PC-3 (cell line): Measurements from ENCODE around the gene RFWD3. TPM values are rescaled to one million over a fixed set of nuclear protein-coding genes. Genes with fewer than 3 reads are reported as not detected.

Experiments used
- ATAC-seq: fragments of 200-7000 bp; cut with Tn5 transposase; 2 replicates; pipeline ENCODE4 v1.9.1; 2020; ENCODE audit warnings: mild to moderate bottlenecking, moderate library complexity
- BruUV-seq: library from RNA; stranded (reverse); fragments of 400-500 nt; replicated peaks from 2 replicates; lab custom pipeline; 2021; lab: Mats Ljungman, UMichigan
- CTCF ChIA-PET: fragments of 300-600 bp; sonication (Branson Sonifier 250); formaldehyde crosslinking; loops from one replicate; lab custom pipeline; 2022; ENCODE audit warnings: antibody characterized with exemption; lab: Charles Lee
- POLR2A ChIA-PET: fragments of 300-600 bp; sonication (Branson Sonifier 250); formaldehyde crosslinking; loops from one replicate; lab custom pipeline; 2022; ENCODE audit warnings: antibody characterized with exemption; ENCODE audit not compliant: unreplicated experiment; lab: Charles Lee
- DNase-seq: peaks from one replicate; pipeline ENCODE4 v3.0.0-alpha.2; 2015
- H2AFZ ChIP-seq: fragments of 300-600 bp; sonication (generic); 2 replicates; pipeline ENCODE4 v1.6.0; 2016; ENCODE audit warnings: antibody characterized with exemption, low read length
- H3F3A ChIP-seq: fragments of 300-600 bp; sonication (generic); one replicate; pipeline ENCODE4 v1.6.0; 2017; ENCODE audit warnings: antibody characterized with exemption, low read length, control low read depth, mild to moderate bottlenecking; ENCODE audit not compliant: unreplicated experiment
- H3K27ac ChIP-seq: fragments of 300-600 bp; sonication (generic); 2 replicates; pipeline ENCODE4 v1.5.1; 2016; ENCODE audit warnings: mild to moderate bottlenecking, low read length
- H3K27me3 ChIP-seq: fragments of 300-600 bp; sonication (generic); 2 replicates; pipeline ENCODE4 v1.6.1; 2016; ENCODE audit warnings: low read length, mixed read lengths
- H3K36me3 ChIP-seq: fragments of 300-600 bp; sonication (generic); 2 replicates; pipeline ENCODE4 v1.6.1; 2016; ENCODE audit warnings: low read depth, mixed run types, low read length, mixed read lengths
- H3K4me1 ChIP-seq: fragments of 300-600 bp; sonication (generic); 2 replicates; pipeline ENCODE4 v1.5.1; 2016; ENCODE audit warnings: low read length; ENCODE audit not compliant: insufficient read depth
- H3K4me2 ChIP-seq: fragments of 300-600 bp; sonication (generic); 2 replicates; pipeline ENCODE4 v1.6.0; 2016; ENCODE audit warnings: low read length
- H3K4me3 ChIP-seq: fragments of 300-600 bp; sonication (generic); 2 replicates; pipeline ENCODE4 v1.5.1; 2016; ENCODE audit warnings: mild to moderate bottlenecking, low read length, mixed read lengths
- H3K79me2 ChIP-seq: fragments of 300-600 bp; sonication (generic); 2 replicates; pipeline ENCODE4 v1.6.1; 2017; ENCODE audit warnings: low read length, mixed read lengths
- H3K9ac ChIP-seq: fragments of 300-600 bp; sonication (generic); 2 replicates; pipeline ENCODE4 v1.6.0; 2016; ENCODE audit warnings: mild to moderate bottlenecking, low read length
- H3K9me2 ChIP-seq: fragments of 300-600 bp; sonication (generic); replicated peaks from 2 replicates; pipeline ENCODE4 v1.6.1; 2016; ENCODE audit warnings: mixed run types, low read length, mixed read lengths
- H3K9me3 ChIP-seq: fragments of 300-600 bp; sonication (generic); 2 replicates; pipeline ENCODE4 v1.6.1; 2016; ENCODE audit warnings: low read length, mixed read lengths
- H4K20me1 ChIP-seq: fragments of 300-600 bp; sonication (generic); 2 replicates; pipeline ENCODE4 v1.6.1; 2016; ENCODE audit warnings: low read length, mixed read lengths
- CTCF ChIP-seq: fragments of 300-600 bp; sonication (generic); conservative IDR thresholded peaks from 2 replicates; pipeline ENCODE4 v1.5.1; 2017; ENCODE audit warnings: antibody characterized with exemption, low read depth, mild to moderate bottlenecking, low read length
- EZH2 ChIP-seq: fragments of 300-600 bp; sonication (generic); IDR thresholded peaks from one replicate; pipeline ENCODE4 v1.6.1; 2017; ENCODE audit warnings: antibody characterized with exemption, mild to moderate bottlenecking, low read length; ENCODE audit not compliant: unreplicated experiment
- EZH2phosphoT487 ChIP-seq: fragments of 300-600 bp; sonication (generic); IDR thresholded peaks from 2 replicates; pipeline ENCODE4 v1.6.1; 2018; ENCODE audit warnings: mild to moderate bottlenecking, antibody characterized with exemption, low read length, borderline replicate concordance
- intact Hi-C: fragments of 100-400 bp; cut with micrococcal nuclease; formaldehyde crosslinking; loops from 2 replicates; pipeline ENCODE4 v1.9.0; 2023
- total RNA-seq: library from RNA; depleted of rRNA; stranded (reverse); fragments of >200 nt; gene quantifications from 2 replicates; pipeline ENCODE4 v1.2.3, GENCODE V29; 2014

The RFWD3 gene
- total RNA-seq, 1 experiment from 2014 or later: 32.8 TPM

DNA sequence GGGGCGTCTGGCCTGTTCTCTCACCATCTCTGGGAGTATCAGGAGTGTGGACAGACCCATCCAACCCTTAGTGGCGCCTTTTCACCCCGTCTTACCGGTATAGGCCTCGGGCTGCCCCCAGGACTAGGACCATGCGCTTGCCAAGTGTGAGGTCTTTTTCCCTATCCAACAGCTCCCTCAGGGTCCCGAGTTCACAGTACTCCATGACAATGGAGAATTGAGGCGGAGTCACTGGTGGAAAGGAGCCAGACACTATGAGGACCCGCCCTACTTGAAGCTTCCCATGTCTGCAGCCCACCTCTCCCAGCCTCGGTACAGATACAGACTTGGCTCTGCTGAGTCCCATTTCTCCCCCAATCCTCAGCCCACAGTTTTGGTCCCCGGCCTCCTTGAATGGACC lies 15.9 kb upstream of the RFWD3 start:
- Histone ChIP-seq H3K4me3 (no peak overlapping the region), H3F3A (no peaks in the 10 kb centered on the region), H3K9ac (no peak overlapping the region), H3K27me3 (no peaks in the 10 kb centered on the region), H2AFZ (no peak overlapping the region), H4K20me1 (no peaks in the 10 kb centered on the region), H3K79me2 (no peaks in the 10 kb centered on the region), H3K4me1 (no peaks in the 10 kb centered on the region), H3K4me2 (no peak overlapping the region), H3K27ac (no peak overlapping the region), H3K9me2 (no peaks in the 10 kb centered on the region), H3K9me3 (no peaks in the 10 kb centered on the region), H3K36me3 (no peaks in the 10 kb centered on the region)
- intact Hi-C loops: no loop called here
- POLR2A ChIA-PET: no interaction called here
- no peak for ATAC-seq
- TF ChIP-seq EZH2phosphoT487: no peak
- no peak for TF ChIP-seq CTCF
- no peak for TF ChIP-seq EZH2
- no TSS peak for BruUV-seq
- no peak for DNase-seq
- CTCF ChIA-PET: no interaction called here

DNA sequence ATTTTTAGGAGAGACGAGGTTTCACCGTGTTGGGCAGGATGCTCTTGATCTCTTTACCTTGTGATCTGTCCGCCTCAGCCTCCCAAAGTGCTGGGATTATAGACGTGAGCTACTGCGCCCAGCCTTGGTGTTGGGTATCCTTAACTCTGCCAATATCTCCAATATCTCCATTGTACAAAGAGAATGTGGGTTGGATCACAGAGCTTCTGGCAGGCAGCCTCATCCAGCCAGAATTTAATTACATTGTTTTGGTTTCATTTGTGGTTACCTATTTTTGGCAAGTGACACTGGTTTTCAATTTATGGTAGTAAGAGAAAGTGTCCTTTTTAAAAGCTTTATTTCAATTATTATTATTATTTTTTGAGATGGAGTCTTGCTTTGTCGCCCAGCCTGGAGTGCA lies 14.0 kb upstream of the RFWD3 start:
- H2AFZ ChIP-seq: no peak overlapping the region
- no peak overlapping the region for H3K27ac ChIP-seq
- no peaks in the 10 kb centered on the region for H3K9me2 ChIP-seq
- intact Hi-C loops: no loop called here
- H3K4me2 ChIP-seq: no peak overlapping the region
- no peaks in the 10 kb centered on the region for H3K79me2 ChIP-seq
- TF ChIP-seq CTCF: no peak
- no peak for TF ChIP-seq EZH2
- no peaks in the 10 kb centered on the region for H4K20me1 ChIP-seq
- ChIA-PET CTCF (no interaction called here), POLR2A (no interaction called here)
- peak; percentile 24 for ATAC-seq
- no TSS peak for BruUV-seq
- no peak overlapping the region for H3K9ac ChIP-seq
- H3F3A ChIP-seq: no peaks in the 10 kb centered on the region
- no peaks in the 10 kb centered on the region for H3K4me1 ChIP-seq
- no peaks in the 10 kb centered on the region for H3K27me3 ChIP-seq
- no peak overlapping the region for H3K4me3 ChIP-seq
- H3K9me3 ChIP-seq: no peaks in the 10 kb centered on the region
- DNase-seq: no peak
- H3K36me3 ChIP-seq: no peaks in the 10 kb centered on the region

DNA sequence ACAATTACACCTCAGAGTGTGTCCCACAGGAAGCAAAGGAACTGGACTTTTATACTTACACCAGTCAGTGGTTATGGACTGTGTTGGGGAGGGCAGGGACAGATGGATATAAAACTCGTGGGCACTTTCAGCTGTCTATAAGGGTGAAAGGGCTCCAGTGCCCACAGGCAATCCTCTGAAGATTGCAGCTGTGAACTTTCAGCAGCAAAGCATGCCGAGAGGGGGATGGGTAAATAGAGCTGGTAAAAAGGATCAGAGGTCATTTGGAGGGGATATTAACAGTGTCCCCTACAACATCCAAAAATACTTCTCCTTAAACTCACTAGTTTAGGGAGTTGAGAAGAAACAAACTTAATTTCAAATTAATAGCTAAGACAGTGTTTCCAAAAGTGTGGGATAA lies 13.3 kb upstream of the RFWD3 start:
- Histone ChIP-seq H3K9me2 (no peaks in the 10 kb centered on the region), H4K20me1 (no peaks in the 10 kb centered on the region), H3K9me3 (no peaks in the 10 kb centered on the region), H3K4me2 (no peak overlapping the region), H3K36me3 (no peaks in the 10 kb centered on the region), H3K27me3 (no peaks in the 10 kb centered on the region), H3K4me3 (no peak overlapping the region), H3K9ac (no peak overlapping the region), H3K79me2 (no peaks in the 10 kb centered on the region), H2AFZ (no peak overlapping the region), H3K4me1 (no peaks in the 10 kb centered on the region), H3F3A (no peaks in the 10 kb centered on the region), H3K27ac (no peak overlapping the region)
- ATAC-seq (no peak), DNase-seq (no peak)
- ChIA-PET POLR2A (no interaction called here), CTCF (no interaction called here)
- BruUV-seq: no TSS peak
- no peak for TF ChIP-seq EZH2phosphoT487
- intact Hi-C loops: no loop called here
